Ascending aorta (tissue), 2 donors: ENCODE data around the gene CST8. TPM values are rescaled to one million over a fixed set of nuclear protein-coding genes. Genes with fewer than 3 reads are reported as not detected.

ENCODE experiments used
- DNase-seq, 2 donors: peaks; one replicate each; pipeline ENCODE4 v3.0.0-alpha.2; 2019; ENCODE audit warnings: low spot score in 2 of 2
- H3K27ac ChIP-seq, 2 donors: fragments of 200-600 bp; sonication (generic); one replicate each; pipeline ENCODE4 v1.5.1; 2016 to 2017; ENCODE audit warnings: mild to moderate bottlenecking in 1 of 2
- H3K27me3 ChIP-seq: fragments of 200-600 bp; sonication (generic); one replicate; pipeline ENCODE4 v1.5.1; 2017
- H3K36me3 ChIP-seq, 2 donors: fragments of 200-600 bp; sonication (generic); one replicate each; pipeline ENCODE4 v1.5.1; 2016
- H3K4me1 ChIP-seq, 2 donors: fragments of 200-600 bp; sonication (generic); one replicate each; pipeline ENCODE4 v1.5.1; 2016 to 2017; ENCODE audit warnings: mild to moderate bottlenecking in 1 of 2
- H3K4me3 ChIP-seq, 2 donors: fragments of 200-600 bp; sonication (generic); one replicate each; pipeline ENCODE4 v1.5.1; 2016 to 2017; ENCODE audit warnings: mild to moderate bottlenecking in 1 of 2
- H3K9me3 ChIP-seq, 2 donors: fragments of 200-600 bp; sonication (generic); one replicate each; pipeline ENCODE4 v1.5.1; 2016
- CTCF ChIP-seq, 3 experiments: fragments of 200-600 bp in 2 of 3; fragments of 450-650 bp in 1 of 3; sonication (generic) in 2 of 3; IDR thresholded peaks; one replicate each; pipeline ENCODE4 v1.5.1; 2016 to 2019; ENCODE audit warnings: antibody characterized with exemption in 3 of 3, mild to moderate bottlenecking in 1 of 3, moderate library complexity in 1 of 3
- intact Hi-C: fragments of 100-400 bp; cut with DNase I; formaldehyde crosslinking; loops from one replicate; pipeline ENCODE4 v1.15.1; 2023
- total RNA-seq: library from RNA; depleted of rRNA; stranded (reverse); fragments of >200 nt; gene quantifications from one replicate; pipeline ENCODE4 v1.1.0, GENCODE V29; 2016

The CST8 gene
- total RNA-seq, 1 donor from 2014 or later, result not detected

- no peaks in the 10 kb centered on the region for H3K4me1 ChIP-seq
- DNase-seq, result no peak
- H3K27me3 ChIP-seq, result no peaks in the 10 kb centered on the region
- no peak overlapping the region for H3K4me3 ChIP-seq
- no peak for TF ChIP-seq CTCF (IDR thresholded peaks at IDR 0.05)
- no peaks in the 10 kb centered on the region for H3K36me3 ChIP-seq
- intact Hi-C loops, result no loop called here
- H3K27ac ChIP-seq, result no peak overlapping the region
- H3K9me3 ChIP-seq, result no peaks in the 10 kb centered on the region
Observed at GRCh38 chr20:23510000-23510590, 19.2 kb downstream of the CST8 start.

DNA sequence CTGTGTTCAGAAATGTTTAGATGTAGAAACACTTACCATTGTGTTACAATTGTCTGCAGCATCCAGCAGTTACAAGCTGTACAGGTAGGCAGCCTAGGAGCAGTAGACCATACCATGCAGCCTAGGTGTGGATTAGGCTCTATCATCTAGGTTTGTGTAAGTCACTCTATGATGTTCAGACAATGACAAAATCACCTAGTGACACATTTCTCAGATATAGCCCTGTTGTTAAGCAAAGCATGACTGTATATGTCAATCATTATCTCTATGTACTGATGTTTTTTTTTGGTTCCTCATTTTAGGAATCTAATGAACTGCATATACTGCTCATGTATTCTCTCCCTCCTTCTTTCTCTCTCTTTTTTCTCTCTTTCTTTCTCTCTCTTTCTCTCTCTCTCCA is 22.2 kb downstream of the CST8 start:
- H3K9me3 ChIP-seq, result no peaks in the 10 kb centered on the region
- H3K4me3 ChIP-seq, result no peak overlapping the region
- H3K36me3 ChIP-seq, result no peaks in the 10 kb centered on the region
- H3K27ac ChIP-seq, result no peak overlapping the region
- no peak for TF ChIP-seq CTCF (IDR thresholded peaks at IDR 0.05)
- H3K4me1 ChIP-seq, result no peaks in the 10 kb centered on the region
- no peaks in the 10 kb centered on the region for H3K27me3 ChIP-seq
- no peak for DNase-seq
- intact Hi-C loops, result no loop called here

DNA sequence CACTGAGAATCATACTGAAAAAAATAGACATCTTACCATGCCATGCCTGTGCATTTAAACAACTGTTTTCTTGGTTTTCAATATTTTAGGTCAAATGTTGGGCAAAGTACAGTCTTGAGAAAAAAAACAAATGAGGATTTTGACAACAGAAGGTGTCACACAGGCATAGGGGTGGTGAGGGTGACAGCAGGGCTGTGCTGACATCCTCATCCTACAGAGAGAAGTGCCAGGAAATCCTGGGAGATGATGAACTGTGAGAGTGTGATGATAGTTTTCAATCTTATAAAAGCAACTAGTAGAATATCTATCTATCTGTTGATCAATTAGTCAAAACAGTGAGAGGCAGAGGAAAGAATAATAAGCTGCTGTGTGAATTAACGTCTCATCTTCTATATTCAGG is 23.9 kb downstream of the CST8 start:
- H3K4me1 ChIP-seq, result no peaks in the 10 kb centered on the region
- DNase-seq, result no peak
- no peaks in the 10 kb centered on the region for H3K27me3 ChIP-seq
- intact Hi-C loops, result no loop called here
- no peak overlapping the region for H3K4me3 ChIP-seq
- no peaks in the 10 kb centered on the region for H3K9me3 ChIP-seq
- no peak overlapping the region for H3K27ac ChIP-seq
- TF ChIP-seq CTCF (IDR thresholded peaks at IDR 0.05), result no peak
- no peaks in the 10 kb centered on the region for H3K36me3 ChIP-seq

DNA sequence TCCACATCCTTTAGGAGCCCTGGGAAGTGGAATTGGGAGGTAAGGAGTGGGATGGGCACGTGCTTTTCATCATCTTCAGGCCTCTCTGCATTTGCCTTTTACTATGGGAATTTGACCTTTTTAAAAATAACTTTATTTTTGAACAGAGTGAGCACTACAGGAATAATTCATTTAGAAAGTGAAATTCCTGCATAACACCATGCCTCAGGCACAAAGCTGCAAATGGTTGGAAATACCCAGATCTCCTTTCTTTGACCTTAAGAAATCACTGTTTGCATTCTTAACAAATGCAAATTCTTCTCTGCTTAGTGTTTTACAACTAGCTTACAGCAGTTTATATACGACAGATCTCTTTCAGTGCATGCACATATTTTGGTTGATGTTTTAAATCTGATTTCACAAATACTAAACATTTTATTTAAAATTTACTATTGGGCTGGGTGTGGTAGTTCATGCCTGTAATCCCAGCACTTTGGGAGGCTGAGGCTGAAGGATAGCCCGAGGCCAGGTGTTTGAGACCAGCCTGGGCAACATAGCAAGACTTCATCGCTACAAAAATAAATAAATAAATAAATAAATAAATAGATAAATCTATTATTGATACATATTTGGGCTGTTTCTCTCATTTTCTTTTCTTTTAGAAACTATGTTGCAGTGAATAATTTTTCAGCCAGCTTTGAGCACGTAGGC is 24.5 kb downstream of the CST8 start:
- no peak for DNase-seq
- Histone ChIP-seq H3K4me3 (no peak overlapping the region), H3K27me3 (no peaks in the 10 kb centered on the region), H3K4me1 (no peaks in the 10 kb centered on the region), H3K27ac (no peak overlapping the region), H3K36me3 (no peaks in the 10 kb centered on the region), H3K9me3 (no peaks in the 10 kb centered on the region)
- intact Hi-C loops, result no loop called here
- no peak for TF ChIP-seq CTCF (IDR thresholded peaks at IDR 0.05)

GRCh38 chr20:23517719-23518118 is 26.8 kb downstream of the CST8 start:
- Histone ChIP-seq H3K27me3 (no peaks in the 10 kb centered on the region), H3K27ac (no peak overlapping the region), H3K9me3 (no peaks in the 10 kb centered on the region), H3K36me3 (no peaks in the 10 kb centered on the region), H3K4me1 (no peaks in the 10 kb centered on the region), H3K4me3 (no peak overlapping the region)
- DNase-seq, result no peak
- TF ChIP-seq CTCF (IDR thresholded peaks at IDR 0.05), result no peak
- intact Hi-C loops, result no loop called here
